Peyer's patch (tissue), 4 donors: ENCODE data around the gene TMX1.

Experiments
- POLR2A ChIP-seq, 2 donors: fragments of 450-650 bp; IDR thresholded peaks; one replicate each; pipeline ENCODE4 v1.5.1; 2017; ENCODE audit warnings: antibody characterized with exemption in 2 of 2, mild to moderate bottlenecking in 2 of 2, moderate library complexity in 2 of 2
- TF ChIP-seq, protein P1 (sequence below), 6 experiments: fragments of 450-650 bp in 4 of 6; fragments of 200-600 bp in 2 of 6; sonication (generic) in 1 of 6; IDR thresholded peaks; one replicate each; pipeline ENCODE4 v1.5.1; 2017 to 2019; ENCODE audit warnings: antibody characterized with exemption in 6 of 6, mild to moderate bottlenecking in 3 of 6, moderate library complexity in 1 of 6

DNA sequence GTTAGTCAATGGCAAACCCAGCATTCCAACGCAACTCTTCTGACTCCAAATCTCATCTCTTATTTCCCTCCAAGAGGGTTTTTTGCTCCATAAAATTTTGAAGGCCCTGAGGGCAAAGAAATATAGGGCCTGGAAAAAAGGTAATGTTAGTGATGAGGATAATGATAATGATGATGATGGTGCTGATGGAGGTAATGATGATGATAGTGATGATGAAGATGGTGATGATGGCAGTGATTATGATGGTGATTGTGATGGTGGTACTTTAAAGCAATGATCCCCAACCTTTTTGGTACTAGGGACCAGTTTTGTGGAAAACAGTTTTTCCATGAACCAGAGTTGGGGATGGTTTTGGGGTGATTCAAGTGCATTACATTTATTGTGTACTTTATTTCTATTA lies 50.1 kb downstream of the TMX1 start:
- TF ChIP-seq, protein P1, sequence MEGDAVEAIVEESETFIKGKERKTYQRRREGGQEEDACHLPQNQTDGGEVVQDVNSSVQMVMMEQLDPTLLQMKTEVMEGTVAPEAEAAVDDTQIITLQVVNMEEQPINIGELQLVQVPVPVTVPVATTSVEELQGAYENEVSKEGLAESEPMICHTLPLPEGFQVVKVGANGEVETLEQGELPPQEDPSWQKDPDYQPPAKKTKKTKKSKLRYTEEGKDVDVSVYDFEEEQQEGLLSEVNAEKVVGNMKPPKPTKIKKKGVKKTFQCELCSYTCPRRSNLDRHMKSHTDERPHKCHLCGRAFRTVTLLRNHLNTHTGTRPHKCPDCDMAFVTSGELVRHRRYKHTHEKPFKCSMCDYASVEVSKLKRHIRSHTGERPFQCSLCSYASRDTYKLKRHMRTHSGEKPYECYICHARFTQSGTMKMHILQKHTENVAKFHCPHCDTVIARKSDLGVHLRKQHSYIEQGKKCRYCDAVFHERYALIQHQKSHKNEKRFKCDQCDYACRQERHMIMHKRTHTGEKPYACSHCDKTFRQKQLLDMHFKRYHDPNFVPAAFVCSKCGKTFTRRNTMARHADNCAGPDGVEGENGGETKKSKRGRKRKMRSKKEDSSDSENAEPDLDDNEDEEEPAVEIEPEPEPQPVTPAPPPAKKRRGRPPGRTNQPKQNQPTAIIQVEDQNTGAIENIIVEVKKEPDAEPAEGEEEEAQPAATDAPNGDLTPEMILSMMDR (IDR thresholded peaks at IDR 0.05), result no peak
- no peak for TF ChIP-seq POLR2A (IDR thresholded peaks at IDR 0.05)
